ENCODE data around the gene ACOT11.
"Not testable (repeated sequence)": the region's sequence is repeated elsewhere in the genome, so short reads cannot be mapped to it uniquely, and the experiment has no call there.

ACOT11 gene

GRCh38 chr1:54547601-54548388, at the start of gene ACOT11:
Gene ACOT11, plus strand, starts transcription at chr1:54548228. Its CDS starts 82 bp downstream, at chr1:54548310.
- intact Hi-C loops (cut with DNase I) = no loop called here
- DNase-seq = peak; percentile 70 to 96 (median 80)

- DNase-seq = peak in 2 of 10 donors; percentile 42 to 45
- intact Hi-C loops (cut with DNase I) = no loop called here
Observed at GRCh38 chr1:54498383-54499096, 49.5 kb upstream of the ACOT11 start.

DNA sequence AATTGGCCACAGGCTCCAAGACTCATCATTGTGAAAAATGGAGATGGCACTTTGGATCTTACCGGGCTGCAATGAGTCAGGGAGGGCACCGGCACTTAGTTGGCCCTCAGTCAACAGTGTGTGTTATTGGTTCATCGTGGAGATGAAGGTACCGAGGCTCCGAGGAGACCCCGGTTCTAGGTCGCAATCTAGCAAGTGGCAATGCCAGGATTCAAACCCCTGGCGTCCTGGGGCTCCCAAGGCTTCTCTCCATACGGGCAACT, 49.0 kb upstream of the ACOT11 start:
- intact Hi-C loops (cut with DNase I) = no loop called here
- DNase-seq = no peak

GRCh38 chr1:54499360-54500106, 48.5 kb upstream of the ACOT11 start:
- peak in 6 of 10 donors; percentile 23 to 89 (median 53) for DNase-seq
- intact Hi-C loops (cut with DNase I) = no loop called here

GRCh38 chr1:54500107-54500431, 48.0 kb upstream of the ACOT11 start:
- intact Hi-C loops (cut with DNase I) = no loop called here
- DNase-seq = peak in 2 of 10 donors; percentile 75 to 86

DNA sequence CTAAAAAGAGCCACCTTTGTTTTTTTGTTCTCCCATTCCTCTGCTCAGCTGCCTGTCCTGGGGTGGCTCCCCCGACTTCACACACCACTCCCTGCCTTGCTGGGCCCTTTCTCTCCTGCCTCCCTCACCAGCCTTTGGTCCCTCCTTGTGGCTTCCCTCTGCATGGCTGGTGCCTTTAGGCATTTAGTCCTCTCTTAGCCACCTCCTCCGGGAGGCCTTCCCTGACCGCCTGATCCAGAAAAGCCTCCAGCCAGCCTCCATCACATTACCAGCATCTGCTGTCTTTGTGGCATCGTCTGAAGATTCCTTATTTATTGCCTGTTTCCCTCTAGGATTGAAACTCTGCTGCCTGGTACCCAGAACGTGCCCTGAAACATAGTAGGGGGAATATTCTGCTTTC, 46.2 kb upstream of the ACOT11 start:
- peak in 2 of 10 donors; percentile 29 to 44 for DNase-seq
- intact Hi-C loops (cut with DNase I) = no loop called here

DNA sequence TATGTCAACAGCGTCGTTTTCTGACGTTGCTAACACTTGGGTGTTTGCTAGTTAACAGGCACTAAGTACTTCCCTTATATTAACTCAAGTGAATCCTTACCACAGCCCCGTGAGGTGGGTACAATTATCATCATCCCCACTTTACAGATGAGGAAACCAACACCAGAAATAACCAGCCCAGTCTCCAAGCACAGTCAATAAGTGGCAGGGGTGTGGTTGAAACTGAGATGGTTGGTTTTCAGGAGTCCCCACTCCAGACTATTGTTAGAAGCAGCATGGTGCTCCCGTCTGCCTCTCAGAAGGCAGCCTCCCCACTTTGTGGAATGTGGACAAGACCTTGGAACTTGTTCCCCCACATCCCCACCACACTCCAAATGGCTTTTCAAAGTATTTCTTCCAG, 45.7 kb upstream of the ACOT11 start:
- intact Hi-C loops (cut with DNase I) = no loop called here

DNA sequence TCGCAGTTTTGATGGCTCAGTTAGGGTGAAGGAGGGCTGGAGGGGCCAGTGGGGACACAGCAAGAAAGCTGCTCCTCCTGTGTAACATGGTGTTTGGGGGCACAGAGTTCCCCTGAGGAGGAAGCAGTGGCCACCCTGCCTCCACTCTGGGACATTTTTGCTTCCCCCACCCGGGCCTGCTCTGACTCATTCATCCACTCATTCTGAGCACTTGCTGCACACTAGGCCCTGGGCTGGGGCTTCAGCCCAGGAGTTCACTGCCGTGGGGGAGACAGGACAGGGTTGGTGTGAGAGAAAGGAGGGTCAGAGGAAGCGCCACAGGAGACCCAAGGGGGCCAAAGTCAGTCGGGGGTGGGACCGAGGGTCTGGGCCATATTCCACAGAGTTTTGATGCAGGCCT, 41.4 kb upstream of the ACOT11 start:
- intact Hi-C loops (cut with DNase I) = no loop called here
- peak in 1 of 10 donors; percentile 35 for DNase-seq

More for the DNA sequence above, 45.7 kb upstream of the ACOT11 start:
- DNase-seq = no peak

DNA sequence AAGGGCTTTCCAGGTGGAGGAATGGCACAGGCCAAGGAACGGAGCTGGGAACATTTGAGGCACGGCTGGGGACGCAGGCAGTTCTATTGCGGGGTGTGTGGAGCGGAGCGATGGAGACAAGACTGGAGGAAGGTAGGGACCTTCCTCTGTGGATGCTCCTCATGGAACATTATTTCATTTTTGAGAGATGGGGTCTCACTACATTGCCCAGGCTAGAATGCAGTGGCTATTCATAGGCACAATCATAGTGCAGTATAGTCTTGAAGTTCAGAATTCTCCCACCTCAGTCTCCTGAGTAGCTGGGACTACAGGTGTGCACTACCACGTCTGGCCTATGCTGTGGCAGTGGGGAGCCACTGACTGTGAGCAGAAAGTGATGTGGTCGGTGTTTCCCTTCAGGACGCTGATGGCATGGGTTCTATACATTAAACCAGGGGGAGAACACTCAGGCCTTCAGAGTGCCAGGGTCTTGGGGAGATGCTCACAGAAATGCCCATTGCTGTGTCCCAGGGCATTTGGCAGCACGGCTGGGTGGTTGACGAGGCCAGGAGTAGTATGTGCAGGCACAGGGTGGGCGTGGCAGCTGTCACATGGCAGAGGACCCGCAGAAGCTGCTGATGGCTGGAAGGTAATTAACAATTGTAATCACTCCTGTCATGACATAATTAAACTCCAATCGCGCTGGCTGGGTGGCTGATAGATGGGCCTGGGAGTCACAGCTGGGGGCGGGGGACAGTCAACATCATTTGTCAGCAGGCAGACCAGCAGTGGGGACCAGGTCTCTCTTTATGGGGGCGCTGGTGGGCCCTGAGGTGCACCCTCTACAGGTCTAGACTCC, 40.8 kb upstream of the ACOT11 start:
- DNase-seq = peak in 1 of 10 donors; percentile 52
- intact Hi-C loops (cut with DNase I) = no loop called here

- intact Hi-C loops (cut with DNase I) = no loop called here
Observed at GRCh38 chr1:54510715-54511270, 37.2 kb upstream of the ACOT11 start.

GRCh38 chr1:54513921-54514580, 34.0 kb upstream of the ACOT11 start:
- DNase-seq; intact Hi-C loops (cut with DNase I): not testable (repeated sequence)

More at GRCh38 chr1:54510715-54511270, 37.2 kb upstream of the ACOT11 start:
- no peak for DNase-seq

DNA sequence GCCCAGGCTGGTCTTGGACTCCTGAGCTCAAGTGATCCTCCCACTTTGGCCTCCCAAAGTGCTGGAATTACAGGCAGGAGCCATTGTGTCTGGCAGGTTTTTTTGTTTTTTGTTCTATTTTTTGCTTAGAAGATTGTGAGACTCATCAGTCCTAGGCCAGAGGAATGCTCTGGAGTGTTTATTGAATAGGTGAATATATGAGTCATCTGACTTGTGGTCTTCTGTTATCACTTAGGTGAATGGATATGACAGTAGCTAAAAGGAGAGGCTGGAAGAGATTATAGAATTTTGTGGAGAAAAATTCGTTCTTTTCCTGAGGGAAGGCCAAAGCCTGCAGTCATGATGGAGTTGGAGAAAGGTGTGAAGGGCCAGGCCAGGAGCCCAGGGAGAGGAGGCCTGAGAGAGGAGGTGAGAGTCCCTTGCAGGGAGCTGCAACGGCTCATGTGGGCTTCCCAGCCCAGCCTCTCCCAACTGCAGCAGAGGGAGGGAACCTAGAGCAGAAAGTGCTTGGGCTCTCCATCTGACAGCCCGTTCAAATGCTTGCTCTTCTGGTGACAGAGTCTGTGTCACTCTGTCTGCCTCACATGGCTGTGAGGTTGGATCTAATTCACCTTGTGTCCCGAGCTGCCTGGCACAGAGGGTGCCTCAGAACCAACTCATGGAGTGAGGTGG, 31.6 kb upstream of the ACOT11 start:
- DNase-seq = no peak
- intact Hi-C loops (cut with DNase I) = no loop called here

DNA sequence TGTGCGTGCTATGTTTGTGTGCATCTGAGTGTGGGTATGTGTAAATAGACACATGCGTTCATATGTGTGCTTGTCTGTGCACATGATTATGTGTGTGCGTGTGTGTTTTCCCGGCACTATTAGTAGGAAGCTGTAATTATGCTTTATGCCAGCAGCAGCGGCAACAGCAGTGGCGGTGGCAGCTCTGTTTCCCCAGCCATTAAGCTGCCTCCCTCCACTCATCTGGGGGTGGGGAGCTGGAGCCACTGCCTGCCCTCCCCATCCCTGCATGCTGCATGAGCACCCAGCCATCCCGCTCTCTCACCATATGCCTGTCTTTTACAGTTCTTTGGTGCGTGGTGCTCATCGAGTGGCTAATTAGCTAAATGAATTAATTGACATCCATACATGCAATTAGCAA, 30.5 kb upstream of the ACOT11 start:
- DNase-seq = no peak
- intact Hi-C loops (cut with DNase I) = no loop called here

DNA sequence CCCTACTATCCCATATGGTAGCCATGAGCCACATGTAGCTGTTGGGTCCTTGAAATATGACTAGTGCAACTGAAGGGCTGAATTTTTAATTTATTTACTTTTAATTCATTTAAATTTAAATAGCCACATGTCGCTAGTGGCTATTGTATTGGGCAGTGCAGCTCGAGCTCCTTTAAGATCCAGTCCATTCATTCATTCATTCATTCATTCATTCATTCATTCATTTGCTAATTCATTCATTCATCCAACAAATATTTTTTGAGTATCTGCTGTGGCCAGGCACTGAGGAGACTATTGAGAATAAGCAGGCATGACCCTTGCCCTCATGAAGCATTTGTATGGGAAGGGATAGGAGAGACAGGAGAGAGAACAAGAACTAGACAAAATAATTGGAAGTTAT, 29.5 kb upstream of the ACOT11 start:
- intact Hi-C loops (cut with DNase I) = no loop called here
- DNase-seq = no peak

DNA sequence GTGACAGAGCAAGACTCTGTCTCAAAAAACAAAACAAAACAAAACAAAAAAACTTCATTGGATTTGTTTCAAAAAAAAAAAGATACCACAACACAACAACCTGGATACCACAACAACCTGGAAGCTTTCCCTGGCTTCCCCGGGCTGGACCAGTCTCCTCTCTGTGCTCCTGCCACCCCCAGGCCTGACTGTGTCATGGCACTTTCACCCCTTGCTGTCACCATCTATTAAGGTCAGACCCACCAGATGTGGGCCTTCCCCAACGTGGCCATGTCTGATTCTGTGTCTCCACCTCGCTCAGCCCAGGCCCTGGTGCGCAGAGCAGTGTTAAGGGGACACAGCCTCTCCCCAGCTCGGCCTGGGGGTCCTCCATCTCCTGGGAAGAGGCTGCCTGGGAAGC, 28.3 kb upstream of the ACOT11 start:
- DNase-seq = no peak
- intact Hi-C loops (cut with DNase I) = no loop called here

DNA sequence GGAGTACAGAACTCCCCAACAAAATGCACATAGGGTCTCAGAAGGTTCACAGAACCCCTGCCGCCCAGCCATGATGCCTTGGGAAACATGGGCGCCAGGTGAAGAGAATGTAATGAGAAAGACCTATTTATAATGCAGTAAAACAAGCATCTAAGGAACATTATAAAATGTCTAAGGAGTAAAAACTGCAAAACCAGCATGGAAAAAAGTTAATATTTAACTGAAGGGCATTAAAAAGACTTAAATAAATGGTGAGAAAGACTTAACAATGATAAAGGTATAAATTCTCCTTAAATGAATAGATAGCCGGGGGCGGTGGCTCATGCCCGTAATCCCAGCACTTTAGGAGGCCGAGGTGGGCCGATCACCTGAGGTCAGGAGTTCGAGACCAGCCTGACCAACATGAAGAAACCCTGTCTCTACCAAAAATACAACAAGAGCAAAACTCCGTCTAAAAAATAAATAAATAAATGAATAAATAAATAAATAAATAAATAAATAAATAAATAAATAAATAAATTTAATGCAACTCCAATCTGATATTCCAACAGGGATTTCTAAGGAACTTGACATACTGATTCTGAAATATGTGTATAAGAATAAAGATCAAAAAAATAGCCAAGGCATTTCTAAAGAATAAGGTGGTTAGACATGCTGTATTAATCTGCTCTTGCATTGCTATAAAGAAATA, 27.3 kb upstream of the ACOT11 start:
- DNase-seq = no peak
- intact Hi-C loops (cut with DNase I) = no loop called here

DNA sequence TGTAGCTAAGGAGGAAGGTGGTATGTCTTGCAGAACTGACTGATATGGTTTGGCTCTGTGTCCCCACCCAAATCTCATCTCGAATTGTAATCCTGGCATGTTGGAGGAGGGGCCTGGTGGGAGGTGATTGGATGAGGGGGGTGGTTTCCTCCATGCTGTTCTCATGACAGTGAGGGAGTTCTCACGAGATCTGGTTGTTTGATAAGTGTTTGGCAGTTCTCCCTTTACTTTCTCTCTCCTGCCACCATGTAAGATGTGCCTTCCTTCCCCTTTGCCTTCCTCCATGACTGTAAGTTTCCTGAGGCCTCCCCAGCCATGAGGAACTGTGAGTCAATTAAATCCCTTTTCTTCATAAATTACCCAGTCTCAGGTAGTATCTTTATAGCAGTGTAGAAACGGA, 21.5 kb upstream of the ACOT11 start:
- DNase-seq; intact Hi-C loops (cut with DNase I): not testable (repeated sequence)

DNA sequence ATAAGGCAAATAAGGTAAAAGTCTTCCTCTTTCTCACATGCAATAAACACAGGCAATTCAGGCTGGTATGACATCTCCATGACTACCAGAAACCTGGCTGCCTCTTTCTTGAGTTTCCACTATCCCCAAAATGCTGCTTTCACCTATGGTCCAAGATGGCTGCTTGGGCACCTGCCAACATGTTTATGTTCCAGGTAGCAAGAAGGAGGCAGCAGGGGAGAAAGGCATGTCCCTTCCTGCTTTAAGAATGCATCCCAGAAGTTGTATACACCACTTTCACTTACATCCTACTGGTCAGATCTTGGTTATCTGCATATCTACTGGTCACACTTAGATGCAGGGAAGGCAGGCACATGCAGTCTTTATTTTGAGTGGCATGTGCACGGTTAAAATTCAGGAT, 19.4 kb upstream of the ACOT11 start:
- no peak for DNase-seq
- intact Hi-C loops (cut with DNase I) = no loop called here

DNA sequence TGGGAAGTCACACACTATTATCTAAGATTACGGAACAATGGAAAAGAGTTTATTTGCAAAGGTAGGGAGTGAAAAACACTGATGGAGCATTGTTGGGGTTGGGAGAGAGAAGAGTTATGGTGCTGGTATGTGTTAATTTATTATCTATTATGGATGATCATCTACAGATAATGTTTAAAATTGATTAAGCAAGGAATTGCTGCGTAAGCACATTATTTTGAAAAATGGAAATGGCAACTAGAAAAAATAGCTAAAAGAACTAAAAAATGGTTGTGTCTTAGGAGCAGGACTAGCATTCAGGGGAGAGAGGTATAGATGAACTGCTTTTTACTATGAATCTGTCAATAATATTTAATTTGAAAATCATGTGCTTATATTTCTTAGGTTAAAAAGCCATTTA, 16.0 kb upstream of the ACOT11 start:
- intact Hi-C loops (cut with DNase I) = no loop called here
- no peak for DNase-seq
